ENCODE results near the gene PKIB.
"Not testable (repeated sequence)": the region's sequence is repeated elsewhere in the genome, so short reads cannot be mapped to it uniquely, and the experiment has no call there.

The PKIB gene

GRCh38 chr6:122713138-122713537 is 102.9 kb downstream of the PKIB start:
- peak; percentile 45 to 46 for DNase-seq

- no peak for DNase-seq
Observed at GRCh38 chr6:122714059-122714458, 103.9 kb downstream of the PKIB start.

GRCh38 chr6:122715725-122716124 is 105.5 kb downstream of the PKIB start:
- no peak for DNase-seq

GRCh38 chr6:122717350-122717749 is 107.1 kb downstream of the PKIB start:
- no peak for DNase-seq

- peak in 1 of 2 experiments; percentile 58 for DNase-seq
Observed at GRCh38 chr6:122718616-122719015, 108.4 kb downstream of the PKIB start.

- peak; percentile 64 to 82 for DNase-seq
Observed at GRCh38 chr6:122719176-122719575, 109.0 kb downstream of the PKIB start.

GRCh38 chr6:122722746-122723145 is 112.5 kb downstream of the PKIB start:
- no peak for DNase-seq

- no peak for DNase-seq
Observed at GRCh38 chr6:122726649-122727048, 116.4 kb downstream of the PKIB start.

- DNase-seq: no peak
Observed at GRCh38 chr6:122727244-122727643, 117.0 kb downstream of the PKIB start.

GRCh38 chr6:122730334-122730733 is 120.1 kb downstream of the PKIB start:
- DNase-seq: no peak

- DNase-seq: peak in 1 of 2 experiments; percentile 36
Observed at GRCh38 chr6:122730775-122731386, 120.7 kb downstream of the PKIB start.

GRCh38 chr6:122733259-122733658 is 123.1 kb downstream of the PKIB start:
- no peak for DNase-seq

- DNase-seq: no peak
Observed at GRCh38 chr6:122734529-122735395, 124.6 kb downstream of the PKIB start.

GRCh38 chr6:122735582-122735981 is 125.4 kb downstream of the PKIB start:
- no peak for DNase-seq

GRCh38 chr6:122736163-122736562 is 126.0 kb downstream of the PKIB start:
- DNase-seq: peak; percentile 19 to 80

GRCh38 chr6:122736616-122737015 is 126.4 kb downstream of the PKIB start:
- peak in 1 of 2 experiments; percentile 80 for DNase-seq

GRCh38 chr6:122740091-122740490 is 129.9 kb downstream of the PKIB start:
- DNase-seq: no peak

GRCh38 chr6:122740936-122741335 is 130.7 kb downstream of the PKIB start:
- DNase-seq: no peak

- DNase-seq: not testable (repeated sequence)
Observed at GRCh38 chr6:122744247-122744646, 134.0 kb downstream of the PKIB start.

GRCh38 chr6:122744856-122745255 is 134.7 kb downstream of the PKIB start:
- DNase-seq: not testable (repeated sequence)

- DNase-seq: no peak
Observed at GRCh38 chr6:122746688-122747087, 136.5 kb downstream of the PKIB start.

- DNase-seq: no peak
Observed at GRCh38 chr6:122747573-122747972, 137.4 kb downstream of the PKIB start.

- not testable (repeated sequence) for DNase-seq
Observed at GRCh38 chr6:122748945-122749344, 138.7 kb downstream of the PKIB start.

GRCh38 chr6:122749451-122750050 is 139.3 kb downstream of the PKIB start:
- DNase-seq: no peak

Measured in NCI-H1930 (cell line).